Parathyroid adenoma (tissue), 2 donors: ENCODE measurements around the gene CERT1.

Source experiments
- H2AFZ ChIP-seq: fragments of 300-600 bp; sonication (generic); one replicate; pipeline ENCODE4 v1.7.0; 2017; ENCODE audit warnings: antibody characterized with exemption, mild to moderate bottlenecking
- H3K27ac ChIP-seq: fragments of 300-600 bp; sonication (generic); one replicate; pipeline ENCODE4 v1.7.0; 2017
- H3K27me3 ChIP-seq: fragments of 300-600 bp; sonication (generic); one replicate; pipeline ENCODE4 v1.7.0; 2017; ENCODE audit warnings: low read length; ENCODE audit not compliant: control insufficient read depth, insufficient read depth
- H3K36me3 ChIP-seq: fragments of 300-600 bp; sonication (generic); one replicate; pipeline ENCODE4 v1.7.0; 2017; ENCODE audit warnings: low read length; ENCODE audit not compliant: control insufficient read depth, insufficient read depth
- H3K4me1 ChIP-seq: fragments of 300-600 bp; sonication (generic); one replicate; pipeline ENCODE4 v1.7.0; 2017; ENCODE audit warnings: control low read depth
- H3K4me2 ChIP-seq: fragments of 300-600 bp; sonication (generic); one replicate; pipeline ENCODE4 v1.7.0; 2017; ENCODE audit warnings: low read length
- H3K4me3 ChIP-seq: fragments of 300-600 bp; sonication (generic); one replicate; pipeline ENCODE4 v1.7.0; 2017; ENCODE audit warnings: low read depth, low read length
- H3K79me2 ChIP-seq: fragments of 300-600 bp; sonication (generic); one replicate; pipeline ENCODE4 v1.7.0; 2017; ENCODE audit warnings: control low read depth
- H3K9ac ChIP-seq: fragments of 300-600 bp; sonication (generic); one replicate; pipeline ENCODE4 v1.7.0; 2017; ENCODE audit warnings: mild to moderate bottlenecking
- H3K9me3 ChIP-seq: fragments of 300-600 bp; sonication (generic); one replicate; pipeline ENCODE4 v1.7.0; 2017; ENCODE audit warnings: low read length; ENCODE audit not compliant: control insufficient read depth
- TF ChIP-seq, protein P1 (sequence below): fragments of 300-600 bp; sonication (generic); IDR thresholded peaks from one replicate; pipeline ENCODE4 v1.7.0; 2017; ENCODE audit warnings: antibody characterized with exemption, mild to moderate bottlenecking
- donor health status: primary hyperparathyroidism.

Gene CERT1

DNA sequence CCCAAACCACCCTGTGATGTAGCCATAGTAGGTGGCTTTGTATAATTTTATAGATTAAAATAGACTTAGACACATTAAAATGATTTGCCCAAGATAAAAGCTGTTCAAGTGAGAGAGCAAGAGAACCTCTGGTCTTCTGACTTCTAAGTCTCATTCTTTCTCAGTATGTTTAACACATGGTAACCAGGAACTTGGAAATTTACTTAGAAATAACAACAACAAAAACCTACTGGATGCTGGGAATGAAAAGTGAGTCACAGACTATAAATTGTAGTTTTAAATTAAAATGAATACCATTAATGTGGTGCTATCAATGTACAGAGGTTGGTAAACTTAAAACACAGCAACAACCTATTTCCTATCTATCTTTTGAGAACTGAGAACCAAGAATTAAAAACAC lies 144.0 kb downstream of the CERT1 start:
- Histone ChIP-seq H3K27ac (no peak overlapping the region), H3K36me3 (no peaks in the 10 kb centered on the region)
- TF ChIP-seq, protein P1, sequence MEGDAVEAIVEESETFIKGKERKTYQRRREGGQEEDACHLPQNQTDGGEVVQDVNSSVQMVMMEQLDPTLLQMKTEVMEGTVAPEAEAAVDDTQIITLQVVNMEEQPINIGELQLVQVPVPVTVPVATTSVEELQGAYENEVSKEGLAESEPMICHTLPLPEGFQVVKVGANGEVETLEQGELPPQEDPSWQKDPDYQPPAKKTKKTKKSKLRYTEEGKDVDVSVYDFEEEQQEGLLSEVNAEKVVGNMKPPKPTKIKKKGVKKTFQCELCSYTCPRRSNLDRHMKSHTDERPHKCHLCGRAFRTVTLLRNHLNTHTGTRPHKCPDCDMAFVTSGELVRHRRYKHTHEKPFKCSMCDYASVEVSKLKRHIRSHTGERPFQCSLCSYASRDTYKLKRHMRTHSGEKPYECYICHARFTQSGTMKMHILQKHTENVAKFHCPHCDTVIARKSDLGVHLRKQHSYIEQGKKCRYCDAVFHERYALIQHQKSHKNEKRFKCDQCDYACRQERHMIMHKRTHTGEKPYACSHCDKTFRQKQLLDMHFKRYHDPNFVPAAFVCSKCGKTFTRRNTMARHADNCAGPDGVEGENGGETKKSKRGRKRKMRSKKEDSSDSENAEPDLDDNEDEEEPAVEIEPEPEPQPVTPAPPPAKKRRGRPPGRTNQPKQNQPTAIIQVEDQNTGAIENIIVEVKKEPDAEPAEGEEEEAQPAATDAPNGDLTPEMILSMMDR = no peak

DNA sequence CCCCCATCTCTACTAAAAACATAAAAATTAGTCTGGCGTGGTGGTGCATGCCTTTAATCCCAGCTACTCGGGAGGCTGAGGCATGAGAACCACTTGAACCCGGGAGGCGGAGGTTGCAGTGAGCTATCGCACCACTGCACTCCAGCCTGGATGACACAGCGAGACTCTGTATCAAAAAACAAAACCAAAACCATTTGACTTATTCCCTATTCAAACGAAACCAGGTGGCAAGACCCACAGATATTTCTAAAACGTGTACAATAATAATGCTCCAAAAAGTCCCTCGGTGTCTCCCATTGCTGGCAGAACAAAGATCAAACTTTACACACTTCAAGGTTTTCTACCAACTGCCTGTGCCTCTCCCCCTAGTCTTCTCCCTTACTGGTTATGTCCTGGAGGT lies 144.6 kb downstream of the CERT1 start:
- no peaks in the 10 kb centered on the region for H3K27me3 ChIP-seq
- H3K27ac ChIP-seq = no peak overlapping the region
- H3K4me1 ChIP-seq = no peaks in the 10 kb centered on the region

More for the DNA sequence above, 144.0 kb downstream of the CERT1 start:
- H2AFZ ChIP-seq = no peak overlapping the region
- no peak overlapping the region for H3K4me2 ChIP-seq
- no peaks in the 10 kb centered on the region for H3K9me3 ChIP-seq
- no peaks in the 10 kb centered on the region for H3K4me1 ChIP-seq
- H3K27me3 ChIP-seq = no peaks in the 10 kb centered on the region
- H3K9ac ChIP-seq = no peak overlapping the region
- no peak overlapping the region for H3K4me3 ChIP-seq
- no peaks in the 10 kb centered on the region for H3K79me2 ChIP-seq

DNA sequence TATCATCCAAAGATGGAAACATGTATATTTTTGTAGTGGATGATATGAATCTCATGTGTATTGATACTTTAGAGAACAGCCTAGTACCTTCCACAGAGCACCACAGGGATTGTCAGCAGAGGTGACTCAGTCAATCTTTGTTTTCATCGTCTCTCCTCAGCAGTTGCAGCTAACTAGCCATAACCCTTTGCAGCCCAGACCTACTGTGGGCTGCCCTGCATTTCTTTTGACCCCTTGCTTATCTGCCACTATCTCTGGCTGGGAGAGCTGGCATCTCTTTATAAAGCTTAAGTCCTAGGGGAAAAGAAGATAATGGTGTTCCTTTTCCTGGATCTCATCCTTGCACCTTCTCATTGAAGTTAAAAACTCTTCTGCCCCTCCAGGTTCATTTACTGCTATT lies 145.7 kb downstream of the CERT1 start:
- no peaks in the 10 kb centered on the region for H3K79me2 ChIP-seq
- H3K4me1 ChIP-seq = no peaks in the 10 kb centered on the region
- H3K27ac ChIP-seq = no peak overlapping the region
- H3K4me3 ChIP-seq = no peak overlapping the region
- no peaks in the 10 kb centered on the region for H3K9me3 ChIP-seq
- H2AFZ ChIP-seq = no peak overlapping the region
- H3K27me3 ChIP-seq = no peaks in the 10 kb centered on the region
- TF ChIP-seq, protein P1 = no peak
- no peak overlapping the region for H3K9ac ChIP-seq
- no peak overlapping the region for H3K4me2 ChIP-seq
- H3K36me3 ChIP-seq = no peaks in the 10 kb centered on the region

More for the DNA sequence above, 144.6 kb downstream of the CERT1 start:
- H3K36me3 ChIP-seq = no peaks in the 10 kb centered on the region
- no peak overlapping the region for H3K9ac ChIP-seq
- TF ChIP-seq, protein P1 = no peak
- H3K4me2 ChIP-seq = no peak overlapping the region
- H3K4me3 ChIP-seq = no peak overlapping the region
- H3K79me2 ChIP-seq = no peaks in the 10 kb centered on the region
- H2AFZ ChIP-seq = no peak overlapping the region
- no peaks in the 10 kb centered on the region for H3K9me3 ChIP-seq

DNA sequence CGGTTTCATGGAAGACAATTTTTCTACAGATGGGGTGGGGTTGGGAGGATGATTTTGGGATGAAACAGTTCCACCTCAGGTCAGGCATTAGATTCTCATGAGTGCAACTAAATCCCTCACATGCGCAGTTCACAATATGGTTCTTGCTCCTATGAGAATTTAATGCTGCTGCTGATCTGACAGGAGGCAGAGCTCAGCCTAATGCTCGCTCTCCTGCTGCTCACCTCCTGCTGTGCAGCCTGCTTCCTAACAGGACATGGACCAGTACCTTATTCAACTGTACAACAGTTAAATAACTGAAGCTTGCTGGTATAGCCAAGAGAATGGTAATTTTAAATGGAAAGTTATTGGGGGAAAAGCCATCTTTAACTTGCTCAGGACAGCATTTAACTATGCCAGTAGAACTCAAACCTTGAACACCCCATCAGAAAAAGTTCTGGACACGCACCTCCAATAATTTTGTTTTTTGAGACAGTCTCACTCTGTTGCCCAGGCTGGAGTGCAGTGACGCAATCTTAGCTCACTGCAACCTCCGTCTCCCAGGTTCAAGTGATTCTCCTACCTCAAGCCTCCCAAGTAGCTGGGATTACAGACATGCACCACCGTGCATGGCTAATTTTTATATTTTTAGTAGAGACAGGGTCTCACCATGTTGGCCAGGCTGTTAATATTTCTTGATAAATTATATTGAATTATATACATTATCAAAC lies 146.7 kb downstream of the CERT1 start:
- H3K27ac ChIP-seq = no peak overlapping the region
- H3K79me2 ChIP-seq = no peaks in the 10 kb centered on the region
- no peak overlapping the region for H2AFZ ChIP-seq
- H3K4me3 ChIP-seq = no peak overlapping the region
- H3K4me1 ChIP-seq = no peaks in the 10 kb centered on the region
- no peak overlapping the region for H3K4me2 ChIP-seq
- TF ChIP-seq, protein P1 = no peak
- no peaks in the 10 kb centered on the region for H3K9me3 ChIP-seq
- H3K27me3 ChIP-seq = no peaks in the 10 kb centered on the region
- no peak overlapping the region for H3K9ac ChIP-seq
- no peaks in the 10 kb centered on the region for H3K36me3 ChIP-seq
